Hematopoietic multipotent progenitor cell treated with erythropoietin and hydrocortisone succinate and interleukin-3 and kit ligand, for 6 days (in vitro differentiated cells): Measurements from ENCODE around the gene TSHR.

ENCODE experiments used
- DNase-seq: peaks from one replicate; pipeline ENCODE4 v3.0.0-alpha.2; 2015

The TSHR gene

DNA sequence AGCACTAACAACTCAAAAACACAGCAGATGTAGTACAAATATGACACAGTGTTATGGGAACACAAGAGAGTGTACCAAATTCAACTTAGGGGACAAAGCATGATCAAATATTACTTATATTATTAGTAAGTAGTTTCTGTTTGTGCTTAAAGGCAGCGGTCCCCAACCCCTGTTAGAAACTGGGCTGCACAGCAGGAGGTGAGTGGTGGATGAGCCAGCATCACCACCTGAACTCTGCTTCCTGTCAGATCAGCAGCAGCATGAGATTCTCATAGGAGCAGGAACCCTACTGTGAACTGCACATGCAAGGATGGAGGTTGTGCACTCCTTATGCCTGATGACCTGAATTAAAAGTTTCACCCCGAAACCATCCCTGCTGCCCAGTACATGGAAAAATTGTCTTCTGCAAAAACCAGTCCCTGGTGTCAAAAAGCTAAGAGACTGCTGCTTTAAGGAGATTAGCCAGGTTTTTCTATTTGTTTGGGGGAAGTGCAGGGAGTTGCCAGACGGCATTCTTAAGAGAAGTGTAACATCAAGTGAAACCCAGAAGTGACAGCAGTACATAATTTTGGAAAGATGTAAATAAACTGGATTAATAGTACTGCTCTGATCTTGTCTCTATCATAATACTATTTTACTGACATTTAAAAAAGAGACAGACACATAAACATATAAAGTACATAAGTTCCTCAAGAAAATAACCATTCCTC, 238.7 kb downstream of the TSHR start:
- no peak for DNase-seq
